Measurements from ENCODE around the gene GSX1.
A peak's percentile ranks its signal among the peaks of the same experiment; 100 is the strongest.
"Not testable (repeated sequence)": the region's sequence is repeated elsewhere in the genome, so short reads cannot be mapped to it uniquely, and the experiment has no call there.

The GSX1 gene

DNA sequence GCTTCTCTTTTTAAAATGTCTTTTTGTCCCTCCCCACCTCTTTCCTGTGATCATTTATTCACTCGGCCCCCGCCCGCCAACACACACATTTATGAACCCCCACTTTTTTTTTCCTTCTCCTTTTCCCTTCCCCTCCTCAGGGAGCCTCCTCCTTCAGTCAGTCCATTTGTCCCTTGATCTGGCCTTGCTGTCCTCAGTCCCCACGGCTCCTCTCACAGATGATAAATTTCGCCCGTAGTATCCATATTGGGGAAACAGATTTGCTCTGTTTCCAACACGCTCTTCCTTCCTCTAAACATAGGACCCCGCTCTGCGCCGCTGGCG, 2.0 kb downstream of the GSX1 start:
- DNase-seq (ENCODE audit: low read depth in 2 of 2): no peak

- no peak for DNase-seq (ENCODE audit: low read depth in 2 of 2)
Observed at GRCh38 chr13:27794921-27795717, 2.8 kb downstream of the GSX1 start.

DNA sequence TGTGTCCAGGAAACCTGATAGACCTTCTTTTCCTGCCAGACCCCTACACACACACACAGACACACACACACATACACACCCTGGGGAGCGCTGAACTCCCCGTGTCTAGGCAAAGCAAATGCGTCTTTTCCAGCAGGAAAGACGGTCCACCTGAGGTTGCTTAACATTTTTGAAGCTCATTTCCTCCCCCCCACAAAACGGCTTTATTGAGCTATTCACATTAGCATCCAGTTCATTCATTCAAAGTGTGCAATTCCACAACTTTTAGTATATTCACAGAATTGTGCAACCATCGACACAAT, 3.4 kb downstream of the GSX1 start:
- DNase-seq (ENCODE audit: low read depth in 2 of 2): no peak

- DNase-seq (ENCODE audit: low read depth in 2 of 2): no peak
Observed at GRCh38 chr13:27796544-27797227, 4.4 kb downstream of the GSX1 start.

DNA sequence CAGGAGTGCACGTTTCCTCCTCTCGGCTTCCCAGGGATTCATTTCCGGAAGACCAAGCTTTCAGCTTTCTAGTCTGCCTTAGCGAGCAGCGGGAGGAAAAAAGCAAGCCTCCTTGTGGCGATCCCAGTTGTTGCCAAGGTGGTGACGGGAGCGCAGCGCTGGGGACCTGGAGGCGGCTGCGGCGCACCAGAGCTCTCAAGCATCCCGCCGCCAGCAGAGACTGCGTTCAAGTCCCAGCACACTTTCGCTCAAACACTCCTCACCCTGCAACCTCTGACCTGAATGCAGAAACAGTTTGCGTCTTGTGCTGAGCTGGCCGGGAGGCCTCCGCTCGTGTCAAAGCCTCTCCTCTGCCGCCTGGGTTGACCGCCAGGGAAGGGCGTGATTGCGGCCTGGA, 4.9 kb downstream of the GSX1 start:
- no peak for DNase-seq (ENCODE audit: low read depth in 2 of 2)

- DNase-seq (ENCODE audit: low read depth in 2 of 2): no peak
Observed at GRCh38 chr13:27806744-27807387, 14.6 kb downstream of the GSX1 start.

- no peak for DNase-seq (ENCODE audit: low read depth in 2 of 2)
Observed at GRCh38 chr13:27808851-27809550, 16.7 kb downstream of the GSX1 start.

- DNase-seq (ENCODE audit: low read depth in 2 of 2): no peak
Observed at GRCh38 chr13:27810009-27810408, 17.7 kb downstream of the GSX1 start.

- DNase-seq (ENCODE audit: low read depth in 2 of 2): no peak
Observed at GRCh38 chr13:27810461-27810860, 18.2 kb downstream of the GSX1 start.

GRCh38 chr13:27813826-27814225, 21.5 kb downstream of the GSX1 start:
- DNase-seq (ENCODE audit: low read depth in 2 of 2): no peak

GRCh38 chr13:27817832-27818231, 25.5 kb downstream of the GSX1 start:
- DNase-seq (ENCODE audit: low read depth in 2 of 2): not testable (repeated sequence)

- DNase-seq (ENCODE audit: low read depth in 2 of 2): no peak
Observed at GRCh38 chr13:27820524-27821482, 28.5 kb downstream of the GSX1 start.

DNA sequence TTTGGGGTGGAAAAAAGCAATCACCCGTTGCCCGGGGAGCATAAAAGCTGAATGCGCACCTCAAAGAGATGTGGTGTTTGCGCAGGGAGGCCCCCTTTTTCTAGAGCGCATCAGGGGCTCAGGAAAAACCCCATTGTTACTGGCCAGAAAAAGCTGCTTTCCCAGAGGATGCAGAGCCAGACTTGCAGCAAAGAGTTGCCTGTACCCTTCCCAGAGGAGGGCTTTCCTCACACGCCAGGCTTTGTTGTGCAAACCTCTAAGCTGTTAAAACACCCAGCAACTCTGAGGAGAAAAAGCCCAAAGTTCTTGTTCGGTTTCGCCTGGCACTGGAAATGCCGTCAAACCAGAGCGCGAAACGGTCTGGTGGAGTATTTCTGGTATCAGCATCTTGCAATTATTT, 29.3 kb downstream of the GSX1 start:
- DNase-seq (ENCODE audit: low read depth in 2 of 2): no peak

GRCh38 chr13:27822258-27822872, 30.1 kb downstream of the GSX1 start:
- DNase-seq (ENCODE audit: low read depth in 2 of 2): no peak

DNA sequence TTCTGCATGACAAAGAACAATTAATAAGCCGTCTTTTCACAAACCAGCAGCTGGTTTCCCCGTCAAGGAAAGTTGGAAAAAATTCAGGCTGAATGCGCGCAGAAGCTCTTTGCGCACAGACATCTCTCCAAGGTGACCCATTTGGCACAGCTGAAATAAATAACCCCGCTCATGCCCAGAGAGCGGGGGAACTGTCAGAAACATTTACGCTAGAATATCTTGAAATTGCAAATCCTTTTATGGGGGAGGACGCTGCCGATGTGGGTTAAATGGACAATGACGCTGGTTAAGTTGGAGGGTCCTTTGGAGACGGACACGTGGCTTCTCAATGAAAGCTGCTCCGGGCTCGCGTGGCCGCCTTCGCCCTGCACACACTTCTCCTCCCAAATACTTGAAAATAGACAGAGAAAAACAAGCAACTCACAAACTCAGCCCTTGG, 30.6 kb downstream of the GSX1 start:
- no peak for DNase-seq (ENCODE audit: low read depth in 2 of 2)

DNA sequence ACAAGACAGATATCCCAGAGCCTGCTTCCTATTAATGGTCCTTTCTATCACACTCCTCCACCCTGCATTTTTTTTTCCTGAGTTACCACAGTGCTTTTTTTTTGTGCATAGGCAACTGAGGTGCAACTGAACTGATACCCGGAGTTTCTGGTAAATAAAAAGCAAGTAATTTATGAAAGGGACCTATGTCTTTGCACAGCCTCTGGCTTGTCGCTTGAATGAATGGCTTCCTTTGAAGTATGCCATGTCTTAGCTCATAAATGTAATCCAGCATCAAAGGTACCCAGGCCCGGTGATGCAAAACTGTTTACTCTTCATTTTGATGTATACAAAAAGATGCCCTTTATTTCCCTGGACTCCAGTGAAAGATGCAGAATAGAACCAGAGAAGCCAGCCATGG, 31.8 kb downstream of the GSX1 start:
- DNase-seq (ENCODE audit: low read depth in 2 of 2): no peak

- DNase-seq (ENCODE audit: low read depth in 2 of 2): no peak
Observed at GRCh38 chr13:27825072-27825471, 32.8 kb downstream of the GSX1 start.

GRCh38 chr13:27826379-27827353, 34.4 kb downstream of the GSX1 start:
- peak; percentile 53 to 58 for DNase-seq (ENCODE audit: low read depth in 2 of 2)

DNA sequence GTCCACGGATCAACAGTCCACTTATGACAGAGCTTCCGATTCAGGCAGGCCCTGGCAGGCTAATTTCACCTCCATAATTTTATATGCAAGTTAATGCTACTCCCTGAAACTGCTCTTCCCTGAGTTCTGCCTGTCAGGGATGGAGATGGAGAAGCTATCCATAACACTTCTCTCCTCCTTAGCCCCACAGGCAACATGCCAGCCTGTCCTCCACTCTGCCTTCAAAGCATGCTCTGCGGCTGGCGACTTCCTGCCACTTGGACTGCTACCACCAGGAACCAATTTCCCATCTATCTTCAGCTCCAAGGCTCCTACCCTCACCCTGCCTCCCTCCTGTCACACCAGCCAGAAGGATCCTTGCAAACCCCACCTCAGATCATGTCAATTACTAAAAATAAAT, 35.4 kb downstream of the GSX1 start:
- DNase-seq (ENCODE audit: low read depth in 2 of 2): no peak

DNA sequence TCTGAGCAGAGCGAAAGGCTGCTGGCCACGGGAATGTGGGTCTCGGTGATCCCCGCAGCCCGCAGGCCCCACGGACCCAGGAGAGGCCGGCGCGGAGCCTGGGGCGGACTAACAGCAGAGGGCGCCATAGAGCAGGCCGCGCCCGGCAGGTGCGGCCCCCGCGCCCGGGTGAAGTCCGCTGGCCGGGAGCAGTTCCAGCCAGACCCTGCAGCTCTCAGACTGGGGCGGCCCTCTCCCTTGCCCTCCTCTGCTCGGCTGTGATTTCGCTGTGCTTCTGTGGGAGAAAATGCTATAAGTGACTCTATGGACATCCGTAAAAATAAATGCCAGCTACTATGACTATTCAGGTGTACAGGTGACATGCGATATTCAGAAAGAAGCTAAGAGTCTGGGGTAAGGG, 37.7 kb downstream of the GSX1 start:
- peak; percentile 52 to 64 for DNase-seq (ENCODE audit: low read depth in 2 of 2)

All from stimulated activated CD4-positive, alpha-beta T cell treated with anti-CD3 and anti-CD28 coated beads, Interleukin-1b, Interleukin-23, amount 100 ng/mL, for 4 hours (primary cell).